Measurements from ENCODE around the gene RCSD1.

Gene RCSD1

DNA sequence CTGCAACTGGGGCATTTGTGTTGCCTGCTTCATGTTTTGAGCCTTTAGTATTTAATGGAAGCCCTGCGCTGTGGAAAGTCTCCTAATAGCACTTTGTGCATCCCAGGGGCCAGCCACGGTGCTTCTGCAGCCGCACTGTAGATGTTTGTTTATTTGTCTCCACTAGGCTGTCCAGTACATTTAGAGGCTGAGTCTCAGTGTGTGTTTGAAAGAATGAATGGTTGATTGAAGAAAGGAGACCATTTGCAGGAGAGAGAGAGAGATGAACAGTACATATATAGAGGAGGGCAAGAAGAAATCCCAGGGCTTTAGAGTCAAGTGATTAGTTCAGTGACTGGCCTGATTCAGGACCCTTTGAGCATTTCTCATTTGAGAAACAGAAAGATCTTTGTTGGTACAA lies 125.6 kb downstream of the RCSD1 start:
- no peak overlapping the region for H3K4me2 ChIP-seq (ENCODE audit: low read depth, low read length, poor library complexity, severe bottlenecking)
- H4K20me1 ChIP-seq (ENCODE audit: low read depth, low read length) = no peaks in the 10 kb centered on the region
- no peaks in the 10 kb centered on the region for H3K79me2 ChIP-seq (ENCODE audit: insufficient read depth, low read length)
- no peaks in the 10 kb centered on the region for H3K9me3 ChIP-seq (ENCODE audit: insufficient read depth, low read length)
- H3K4me3 ChIP-seq (ENCODE audit: insufficient read depth, low read length, poor library complexity, severe bottlenecking) = no peak overlapping the region
- H2AFZ ChIP-seq (ENCODE audit: low read depth, low read length, severe bottlenecking) = no peak overlapping the region
- H3K27ac ChIP-seq (ENCODE audit: low read depth, low read length) = no peak overlapping the region
- no peaks in the 10 kb centered on the region for H3K36me3 ChIP-seq (ENCODE audit: low read length)
- H3K9me2 ChIP-seq (replicated peaks; ENCODE audit: insufficient read depth, low read length) = no peaks in the 10 kb centered on the region
- no peaks in the 10 kb centered on the region; the same call in 1 of the 2 replicates for H3F3A ChIP-seq (ENCODE audit: insufficient read depth)
- no peaks in the 10 kb centered on the region for H3K27me3 ChIP-seq (ENCODE audit: low read length)
- no peak overlapping the region for H3K9ac ChIP-seq (ENCODE audit: low read length)
- TF ChIP-seq, protein P1, sequence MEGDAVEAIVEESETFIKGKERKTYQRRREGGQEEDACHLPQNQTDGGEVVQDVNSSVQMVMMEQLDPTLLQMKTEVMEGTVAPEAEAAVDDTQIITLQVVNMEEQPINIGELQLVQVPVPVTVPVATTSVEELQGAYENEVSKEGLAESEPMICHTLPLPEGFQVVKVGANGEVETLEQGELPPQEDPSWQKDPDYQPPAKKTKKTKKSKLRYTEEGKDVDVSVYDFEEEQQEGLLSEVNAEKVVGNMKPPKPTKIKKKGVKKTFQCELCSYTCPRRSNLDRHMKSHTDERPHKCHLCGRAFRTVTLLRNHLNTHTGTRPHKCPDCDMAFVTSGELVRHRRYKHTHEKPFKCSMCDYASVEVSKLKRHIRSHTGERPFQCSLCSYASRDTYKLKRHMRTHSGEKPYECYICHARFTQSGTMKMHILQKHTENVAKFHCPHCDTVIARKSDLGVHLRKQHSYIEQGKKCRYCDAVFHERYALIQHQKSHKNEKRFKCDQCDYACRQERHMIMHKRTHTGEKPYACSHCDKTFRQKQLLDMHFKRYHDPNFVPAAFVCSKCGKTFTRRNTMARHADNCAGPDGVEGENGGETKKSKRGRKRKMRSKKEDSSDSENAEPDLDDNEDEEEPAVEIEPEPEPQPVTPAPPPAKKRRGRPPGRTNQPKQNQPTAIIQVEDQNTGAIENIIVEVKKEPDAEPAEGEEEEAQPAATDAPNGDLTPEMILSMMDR (IDR thresholded peaks at IDR 0.05; ENCODE audit: insufficient read depth, low read length, poor library complexity, severe bottlenecking) = no peak
- TF ChIP-seq EZH2phosphoT487 (conservative IDR thresholded peaks at IDR 0.05; ENCODE audit: low read length) = no peak
